Fibroblast of pulmonary artery (primary cell): ENCODE data around the gene C22orf15.

Experiments used
- DNase-seq: peaks from one replicate; pipeline ENCODE4 v3.0.0-alpha.2; 2010; ENCODE audit warnings: low read depth
- H3K4me3 ChIP-seq: replicated peaks from 2 replicates; pipeline ENCODE4 v1.5.1; 2011; ENCODE audit warnings: low read depth, mild to moderate bottlenecking, control low read depth, low read length, moderate library complexity
- TF ChIP-seq, protein P1 (sequence below): IDR thresholded peaks from 2 replicates; pipeline ENCODE4 v1.5.1; 2011; ENCODE audit warnings: mild to moderate bottlenecking, control low read depth, low read length, inconsistent platforms; ENCODE audit errors: missing control alignments

The C22orf15 gene

DNA sequence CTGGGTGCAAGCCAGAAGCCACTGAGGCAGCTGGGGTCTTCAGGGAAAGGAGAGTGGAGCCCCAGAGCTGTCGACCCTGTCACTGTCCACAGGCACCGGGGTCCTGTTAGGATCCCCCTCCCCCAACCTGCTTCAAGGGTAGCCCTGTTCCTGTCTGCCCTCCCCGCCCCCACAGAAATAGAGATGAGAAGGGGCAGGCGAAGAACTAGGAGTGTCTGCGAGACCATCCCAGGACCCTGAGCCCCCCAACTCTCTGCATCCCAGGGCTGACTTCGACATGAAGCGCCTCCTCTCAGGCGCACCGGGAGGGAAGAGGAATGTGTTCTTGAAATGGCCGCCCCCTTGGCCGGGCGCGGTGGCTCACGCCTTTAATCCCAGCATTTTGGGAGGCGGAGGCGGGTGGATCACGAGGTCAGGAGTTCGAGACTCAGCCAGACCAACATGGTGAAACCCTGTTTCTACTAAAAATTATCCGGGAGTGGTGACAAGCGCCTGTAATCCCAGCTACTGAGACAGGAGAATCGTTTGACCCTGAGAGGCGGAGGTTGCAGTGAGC lies 11.3 kb upstream of the C22orf15 start:
- TF ChIP-seq, protein P1, sequence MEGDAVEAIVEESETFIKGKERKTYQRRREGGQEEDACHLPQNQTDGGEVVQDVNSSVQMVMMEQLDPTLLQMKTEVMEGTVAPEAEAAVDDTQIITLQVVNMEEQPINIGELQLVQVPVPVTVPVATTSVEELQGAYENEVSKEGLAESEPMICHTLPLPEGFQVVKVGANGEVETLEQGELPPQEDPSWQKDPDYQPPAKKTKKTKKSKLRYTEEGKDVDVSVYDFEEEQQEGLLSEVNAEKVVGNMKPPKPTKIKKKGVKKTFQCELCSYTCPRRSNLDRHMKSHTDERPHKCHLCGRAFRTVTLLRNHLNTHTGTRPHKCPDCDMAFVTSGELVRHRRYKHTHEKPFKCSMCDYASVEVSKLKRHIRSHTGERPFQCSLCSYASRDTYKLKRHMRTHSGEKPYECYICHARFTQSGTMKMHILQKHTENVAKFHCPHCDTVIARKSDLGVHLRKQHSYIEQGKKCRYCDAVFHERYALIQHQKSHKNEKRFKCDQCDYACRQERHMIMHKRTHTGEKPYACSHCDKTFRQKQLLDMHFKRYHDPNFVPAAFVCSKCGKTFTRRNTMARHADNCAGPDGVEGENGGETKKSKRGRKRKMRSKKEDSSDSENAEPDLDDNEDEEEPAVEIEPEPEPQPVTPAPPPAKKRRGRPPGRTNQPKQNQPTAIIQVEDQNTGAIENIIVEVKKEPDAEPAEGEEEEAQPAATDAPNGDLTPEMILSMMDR, result no peak
- H3K4me3 ChIP-seq, result peak overlapping the region; percentile 59
- no peak for DNase-seq

DNA sequence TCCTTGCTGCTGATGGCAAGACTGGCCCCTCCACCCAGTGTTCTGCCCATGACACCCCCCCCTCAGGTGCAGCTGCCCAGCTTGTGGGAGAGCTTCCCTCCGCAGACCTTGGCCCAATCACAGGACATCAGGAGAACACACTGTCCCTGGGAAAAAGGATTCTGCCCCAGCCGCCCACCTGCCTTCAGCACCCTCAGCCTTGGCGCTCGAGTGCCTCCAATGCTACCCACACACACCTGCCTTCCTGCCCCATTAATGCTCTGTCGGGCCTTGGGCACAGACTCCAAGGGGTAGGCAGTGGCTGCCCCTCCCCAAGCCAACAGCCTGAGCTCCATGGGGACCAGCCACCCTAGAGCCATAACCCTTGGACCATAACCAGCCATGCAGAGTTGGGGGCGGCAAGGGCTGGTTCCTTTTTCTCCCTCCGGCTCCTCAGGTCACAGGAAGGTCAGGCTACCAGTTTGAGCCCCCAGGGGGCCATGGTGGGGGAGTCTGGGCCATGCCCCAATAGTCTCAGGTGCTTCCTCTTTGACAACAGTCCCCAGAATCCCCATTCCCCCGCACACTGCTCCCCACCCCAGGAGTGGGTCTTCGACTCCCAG lies 10.6 kb upstream of the C22orf15 start:
- no peak for DNase-seq
- TF ChIP-seq, protein P1, result no peak

DNA sequence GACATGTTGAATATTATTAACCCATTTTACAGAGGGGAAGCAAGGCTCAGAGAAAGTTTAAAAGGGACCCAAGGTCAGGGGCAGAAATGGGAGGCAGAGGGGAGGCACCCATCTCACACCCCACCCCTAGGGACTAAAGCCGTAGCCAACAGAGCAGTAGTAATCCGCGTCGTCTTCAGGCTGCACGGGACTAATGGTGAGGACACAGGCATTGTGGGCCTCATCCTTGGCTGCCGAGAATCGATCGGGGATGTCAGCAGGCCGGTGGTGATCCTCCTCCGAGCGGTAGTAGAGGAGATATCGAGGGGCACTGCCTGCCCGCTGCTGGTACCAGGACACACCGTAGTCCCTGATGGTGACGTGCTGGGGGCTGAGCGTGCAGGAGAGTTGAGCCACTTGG lies 10.0 kb upstream of the C22orf15 start:
- no peak overlapping the region for H3K4me3 ChIP-seq
- TF ChIP-seq, protein P1, result no peak
- DNase-seq, result no peak

More for the DNA sequence above, 10.6 kb upstream of the C22orf15 start:
- no peak overlapping the region for H3K4me3 ChIP-seq

DNA sequence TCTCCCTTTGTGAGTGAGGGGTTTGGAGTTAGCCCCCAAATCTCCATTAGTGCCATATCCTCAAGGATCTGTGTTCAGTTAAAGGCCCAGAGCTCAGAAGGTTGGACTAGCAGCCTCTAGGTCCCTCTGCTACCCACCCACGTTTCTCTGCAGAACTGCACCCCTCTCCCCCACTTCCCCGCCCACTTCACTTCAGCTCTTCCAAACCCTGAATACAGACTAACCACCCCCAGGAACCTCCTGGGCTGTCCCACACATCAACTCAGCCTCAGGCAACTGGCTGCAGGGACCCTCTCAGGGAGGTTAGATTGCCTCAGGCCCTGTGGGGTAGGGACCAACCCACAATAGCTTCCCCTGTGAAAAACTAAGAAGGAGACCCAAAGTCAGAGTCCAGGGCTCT lies 9.4 kb upstream of the C22orf15 start:
- no peak overlapping the region for H3K4me3 ChIP-seq
- DNase-seq, result no peak
- TF ChIP-seq, protein P1, result no peak

DNA sequence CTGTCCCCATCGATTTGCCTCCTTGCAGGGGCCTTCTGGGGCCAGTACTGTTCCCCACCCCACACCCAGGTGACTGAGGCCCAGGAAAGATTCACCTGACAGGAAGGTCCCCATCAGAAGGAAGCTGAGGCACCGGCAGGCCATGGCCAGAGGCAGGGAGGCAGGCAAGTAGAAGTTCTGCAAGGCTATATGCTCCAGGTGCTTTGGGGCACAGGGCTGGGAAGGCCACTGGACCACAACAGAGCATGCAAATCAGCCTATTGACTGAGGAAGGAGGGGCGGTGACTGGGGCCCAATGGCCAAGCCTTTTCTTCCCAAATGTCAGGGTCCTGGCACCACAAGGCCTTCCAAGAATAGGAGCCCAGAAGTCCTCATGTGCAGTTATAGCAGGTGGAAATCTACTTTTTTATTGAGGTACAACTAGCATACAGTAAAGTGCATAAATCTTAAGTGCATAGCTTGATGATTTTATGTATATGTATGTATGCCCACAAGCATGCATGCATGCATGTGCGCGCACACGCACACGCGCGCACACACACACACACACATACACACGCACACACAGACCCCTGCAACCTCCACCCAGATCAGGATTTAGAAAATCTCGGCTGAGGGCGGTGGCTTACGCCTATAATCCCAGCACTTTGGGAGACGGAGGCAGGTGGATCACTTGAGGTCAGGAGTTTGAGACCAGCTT lies 8.4 kb upstream of the C22orf15 start, which contains the start of gene VPREB3:
Gene VPREB3 (minus strand): TSS at position 206 of the 700 bp plus-strand sequence. CDS start 62 bp downstream, at position 144.
- no peak within 1 kb of the TSS for H3K4me3 ChIP-seq
- TF ChIP-seq, protein P1, result no peak
- DNase-seq, result no peak

DNA sequence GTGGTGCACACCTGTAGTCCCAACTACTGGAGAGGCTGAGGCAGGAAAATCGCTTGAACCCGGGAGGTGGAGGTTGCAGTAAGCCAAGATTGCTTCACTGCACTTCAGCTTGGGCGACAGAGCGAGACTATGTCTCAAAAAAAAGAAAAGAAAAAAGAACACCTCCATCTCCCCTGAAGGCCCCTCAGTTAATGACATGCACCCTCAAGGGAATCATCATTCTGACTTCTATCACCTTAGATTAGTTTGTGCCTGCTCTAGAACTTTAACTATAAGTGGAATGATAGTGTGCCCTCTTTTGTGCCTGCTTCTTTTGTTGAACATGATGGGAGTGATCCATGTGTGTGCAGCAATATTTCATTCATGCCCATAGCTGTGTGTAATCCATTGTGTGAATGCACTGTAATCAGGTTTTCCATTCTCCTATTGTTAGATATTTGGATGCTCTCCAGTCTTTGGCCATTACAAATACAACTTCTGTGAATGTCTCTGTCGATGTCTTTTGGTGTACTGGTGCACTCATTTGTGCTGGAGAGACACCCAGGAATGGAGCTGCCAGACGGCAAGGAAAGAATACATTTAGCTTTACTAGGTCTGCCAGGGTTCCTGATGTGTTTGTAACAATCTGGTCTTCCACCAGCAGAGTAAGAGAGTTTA lies 7.7 kb upstream of the C22orf15 start:
- peak; percentile 79 for DNase-seq
- TF ChIP-seq, protein P1, result no peak
- H3K4me3 ChIP-seq, result no peak overlapping the region
